Measurements from ENCODE around the gene TAPT1. TPM values are rescaled to one million over a fixed set of nuclear protein-coding genes. Genes with fewer than 3 reads are reported as not detected.

Gene TAPT1
- total and polyA plus RNA-seq, 9 of the 15 experiments (the other 6 are each of a cell fraction or from before 2014, with no cell fraction given) = 1.6 to 36.7 (median 20.7) TPM

DNA sequence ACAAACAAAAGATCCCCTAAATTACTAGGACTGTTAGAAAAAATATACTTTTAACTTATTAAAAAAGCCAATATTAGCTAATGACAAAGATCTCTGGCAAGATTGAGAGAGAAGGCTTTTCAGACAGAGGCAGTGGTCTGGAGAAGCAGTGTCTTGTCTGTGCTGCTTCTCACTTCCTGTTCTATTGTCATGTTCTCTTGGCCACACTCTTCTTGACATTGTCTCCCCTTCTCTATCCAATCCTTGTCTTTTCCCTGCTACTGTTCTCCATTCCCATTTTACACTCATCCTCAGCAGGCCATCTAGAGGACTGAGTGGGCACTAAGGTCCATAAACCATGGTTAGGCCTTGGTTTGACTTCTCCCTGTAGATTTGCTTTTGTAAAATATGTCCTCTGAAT, 14.0 kb upstream of the TAPT1 start:
- no peaks in the 10 kb centered on the region for H3K9me3 ChIP-seq (replicated peaks; ENCODE audit: control insufficient read depth, insufficient read depth, low read depth, low read length)
- no peaks in the 10 kb centered on the region for H3K9me1 ChIP-seq (ENCODE audit: control insufficient read depth, insufficient read depth, low read length)
- in situ Hi-C loops (cut with MboI) (loop anchor here (25.0 kb wide), 1 partner anchor 753 kb away; no protein-coding TSS in a partner anchor), intact Hi-C loops (cut with micrococcal nuclease) (no loop called here)
- no peak overlapping the region for H2AFZ ChIP-seq (ENCODE audit: low read depth, low read length)
- H3K4me1 ChIP-seq (replicated peaks in 1 of 2; ENCODE audit: control insufficient read depth in 2 of 2, insufficient read depth in 2 of 2, low read length in 2 of 2) = no peaks in the 10 kb centered on the region; a peak in 3 of 5 replicates
- ChIA-PET POLR2A (no interaction called here), CTCF (ENCODE audit: low intra/inter-chr PET ratio) (no interaction called here)
- no peak overlapping the region for H3K4me2 ChIP-seq (ENCODE audit: insufficient read depth, low read length)
- H3K79me2 ChIP-seq (ENCODE audit: control insufficient read depth, insufficient read depth, low read length) = no peaks in the 10 kb centered on the region
- DNase-seq (ENCODE audit: extremely low read depth in 1 of 4, low spot score in 3 of 4) (no peak), FAIRE-seq (no peak), ATAC-seq (no peak)
- H3K36me3 ChIP-seq (ENCODE audit: control insufficient read depth, insufficient read depth, low read length) = no peaks in the 10 kb centered on the region
- no peak overlapping the region for H3K4me3 ChIP-seq
- no peak overlapping the region for H3K27ac ChIP-seq (ENCODE audit: extremely low read depth, low read depth, low read length)
- no peaks in the 10 kb centered on the region for H3K27me3 ChIP-seq (ENCODE audit: control insufficient read depth in 2 of 2, insufficient read depth in 2 of 2, low read length in 2 of 2)
- no peak overlapping the region for H3K9ac ChIP-seq (ENCODE audit: insufficient read depth in 1 of 2, low read depth in 2 of 2, low read length in 2 of 2)
- no peaks in the 10 kb centered on the region for H4K20me1 ChIP-seq (replicated peaks; ENCODE audit: control insufficient read depth, insufficient read depth, low read length)
- no TSS peak for BruUV-seq (replicated peaks)
- TF ChIP-seq ZNF444 (CRISPR knock-in tag; IDR thresholded peaks at IDR 0.05) = no peak
- TF ChIP-seq GABPA (tag; conservative IDR thresholded peaks at IDR 0.05; ENCODE audit: low read depth) = no peak
- TF ChIP-seq, protein P1, sequence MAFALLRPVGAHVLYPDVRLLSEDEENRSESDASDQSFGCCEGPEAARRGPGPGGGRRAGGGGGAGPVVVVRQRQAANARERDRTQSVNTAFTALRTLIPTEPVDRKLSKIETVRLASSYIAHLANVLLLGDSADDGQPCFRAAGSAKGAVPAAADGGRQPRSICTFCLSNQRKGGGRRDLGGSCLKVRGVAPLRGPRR (CRISPR knock-in tag; IDR thresholded peaks at IDR 0.05) = no peak
- TF ChIP-seq, protein P2, sequence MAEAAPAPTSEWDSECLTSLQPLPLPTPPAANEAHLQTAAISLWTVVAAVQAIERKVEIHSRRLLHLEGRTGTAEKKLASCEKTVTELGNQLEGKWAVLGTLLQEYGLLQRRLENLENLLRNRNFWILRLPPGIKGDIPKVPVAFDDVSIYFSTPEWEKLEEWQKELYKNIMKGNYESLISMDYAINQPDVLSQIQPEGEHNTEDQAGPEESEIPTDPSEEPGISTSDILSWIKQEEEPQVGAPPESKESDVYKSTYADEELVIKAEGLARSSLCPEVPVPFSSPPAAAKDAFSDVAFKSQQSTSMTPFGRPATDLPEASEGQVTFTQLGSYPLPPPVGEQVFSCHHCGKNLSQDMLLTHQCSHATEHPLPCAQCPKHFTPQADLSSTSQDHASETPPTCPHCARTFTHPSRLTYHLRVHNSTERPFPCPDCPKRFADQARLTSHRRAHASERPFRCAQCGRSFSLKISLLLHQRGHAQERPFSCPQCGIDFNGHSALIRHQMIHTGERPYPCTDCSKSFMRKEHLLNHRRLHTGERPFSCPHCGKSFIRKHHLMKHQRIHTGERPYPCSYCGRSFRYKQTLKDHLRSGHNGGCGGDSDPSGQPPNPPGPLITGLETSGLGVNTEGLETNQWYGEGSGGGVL (CRISPR knock-in tag; IDR thresholded peaks at IDR 0.05) = no peak
- no peak for TF ChIP-seq ZSCAN32 (CRISPR knock-in tag; IDR thresholded peaks at IDR 0.05)
- no peak for TF ChIP-seq MCM7 (IDR thresholded peaks at IDR 0.05)
- TF ChIP-seq SNIP1 (IDR thresholded peaks at IDR 0.05; ENCODE audit: low read depth) = no peak
- TF ChIP-seq ETV1 (tag; conservative IDR thresholded peaks at IDR 0.05; ENCODE audit: low read depth) = no peak
- TF ChIP-seq, protein P3, sequence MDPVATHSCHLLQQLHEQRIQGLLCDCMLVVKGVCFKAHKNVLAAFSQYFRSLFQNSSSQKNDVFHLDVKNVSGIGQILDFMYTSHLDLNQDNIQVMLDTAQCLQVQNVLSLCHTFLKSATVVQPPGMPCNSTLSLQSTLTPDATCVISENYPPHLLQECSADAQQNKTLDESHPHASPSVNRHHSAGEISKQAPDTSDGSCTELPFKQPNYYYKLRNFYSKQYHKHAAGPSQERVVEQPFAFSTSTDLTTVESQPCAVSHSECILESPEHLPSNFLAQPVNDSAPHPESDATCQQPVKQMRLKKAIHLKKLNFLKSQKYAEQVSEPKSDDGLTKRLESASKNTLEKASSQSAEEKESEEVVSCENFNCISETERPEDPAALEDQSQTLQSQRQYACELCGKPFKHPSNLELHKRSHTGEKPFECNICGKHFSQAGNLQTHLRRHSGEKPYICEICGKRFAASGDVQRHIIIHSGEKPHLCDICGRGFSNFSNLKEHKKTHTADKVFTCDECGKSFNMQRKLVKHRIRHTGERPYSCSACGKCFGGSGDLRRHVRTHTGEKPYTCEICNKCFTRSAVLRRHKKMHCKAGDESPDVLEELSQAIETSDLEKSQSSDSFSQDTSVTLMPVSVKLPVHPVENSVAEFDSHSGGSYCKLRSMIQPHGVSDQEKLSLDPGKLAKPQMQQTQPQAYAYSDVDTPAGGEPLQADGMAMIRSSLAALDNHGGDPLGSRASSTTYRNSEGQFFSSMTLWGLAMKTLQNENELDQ (CRISPR knock-in tag; IDR thresholded peaks at IDR 0.05; ENCODE audit: borderline replicate concordance) = no peak
- TF ChIP-seq ZNF224 (CRISPR knock-in tag; IDR thresholded peaks at IDR 0.05) = no peak
- TF ChIP-seq L3MBTL2 (IDR thresholded peaks at IDR 0.05) = no peak
- TF ChIP-seq RHOXF2B (CRISPR knock-in tag; conservative IDR thresholded peaks at IDR 0.05) = no peak

Data from K562 (cell line).